K562 (cell line): Measurements from ENCODE around the gene REM2. TPM values are rescaled to one million over a fixed set of nuclear protein-coding genes. Genes with fewer than 3 reads are reported as not detected.

Experiments used
- CREB1 ChIP-seq, 2 experiments: sonication (generic) in 1 of 2; formaldehyde crosslinking in 1 of 2; IDR thresholded peaks; 2 replicates each; pipeline versions ENCODE4 v1.6.1 to v1.8.0; 2012 to 2022; ENCODE audit warnings: inconsistent platforms in 1 of 2, mild to moderate bottlenecking in 1 of 2, missing genetic modification reagents in 1 of 2, moderate library complexity in 1 of 2
- DDX20 ChIP-seq: fragments of 450-650 bp; IDR thresholded peaks from 2 replicates; pipeline ENCODE4 v1.6.1; 2016; ENCODE audit warnings: missing genetic modification characterization, low read depth, mild to moderate bottlenecking, missing compliant biosample characterization, moderate library complexity
- ETV5 ChIP-seq: sonication (generic); formaldehyde crosslinking; IDR thresholded peaks from 2 replicates; pipeline ENCODE4 v1.4.0; 2020; ENCODE audit warnings: low read depth, mild to moderate bottlenecking, missing genetic modification reagents
- GTF2A2 ChIP-seq: IDR thresholded peaks from 2 replicates; pipeline ENCODE4 v1.6.1; 2016; ENCODE audit warnings: mild to moderate bottlenecking, missing genetic modification characterization, missing compliant biosample characterization
- PRMT5 ChIP-seq: sonication (generic); formaldehyde crosslinking; IDR thresholded peaks from 2 replicates; pipeline ENCODE4 v1.5.0; 2020; ENCODE audit warnings: missing genetic modification reagents
- PRPF4 ChIP-seq: fragments of 200-400 bp; formaldehyde crosslinking; IDR thresholded peaks from one replicate; pipeline ENCODE4 v1.6.1; 2017; ENCODE audit warnings: low read length, low read depth, mild to moderate bottlenecking; ENCODE audit not compliant: insufficient read depth, poor library complexity, severe bottlenecking
- SUPT5H ChIP-seq: fragments of 450-650 bp; IDR thresholded peaks from 2 replicates; pipeline ENCODE4 v1.6.1; 2016
- TAF1 ChIP-seq: IDR thresholded peaks from 2 replicates; pipeline ENCODE4 v1.6.1; 2011; ENCODE audit warnings: mild to moderate bottlenecking, low read length, moderate library complexity; ENCODE audit not compliant: insufficient read depth, control insufficient read depth, severe bottlenecking; ENCODE audit errors: extremely low read depth
- TARDBP ChIP-seq: fragments of 450-650 bp; IDR thresholded peaks from 2 replicates; pipeline ENCODE4 v1.6.1; 2016
- ZNF263 ChIP-seq: sonication (generic); formaldehyde crosslinking; IDR thresholded peaks from 2 replicates; pipeline ENCODE4 v1.8.0; 2022; ENCODE audit warnings: mild to moderate bottlenecking, missing genetic modification reagents, borderline replicate concordance
- ZNF668 ChIP-seq: fragments of 250-450 bp; sonication (Bioruptor Pico); IDR thresholded peaks from 2 replicates; pipeline ENCODE4 v1.8.0; 2022; ENCODE audit warnings: mild to moderate bottlenecking, inconsistent platforms
- polyA plus RNA-seq, 8 experiments: library from polyadenylated mRNA; depleted of rRNA in 4 of 8; stranded (reverse) in 5 of 8; unstranded in 3 of 8; fragments of >200 nt; fragmentation: Nextera tagmentation in 2 of 8; fragmentation: Illumina TruSeq in 1 of 8; extraction: Ambion mirVana in 2 of 8; extraction: Trizol in 1 of 8; gene quantifications; 2 replicates each; pipeline versions ENCODE4 v1.2.1 to v1.2.3, GENCODE V29; 2011 to 2014; ENCODE audit warnings: inconsistent platforms in 1 of 8, missing spikeins in 1 of 8
- total RNA-seq, 7 experiments: library from RNA; depleted of rRNA in 6 of 7; stranded (reverse); fragments of >200 nt in 6 of 7; fragmentation: Illumina TruSeq in 2 of 7; extraction: Trizol in 2 of 7; gene quantifications; 2 replicates each; pipeline versions ENCODE4 v1.2.1 to v1.2.3, GENCODE V29; 2011 to 2021; ENCODE audit warnings: low replicate concordance in 1 of 7
- TF ChIP-seq, protein P1 (sequence below): fragments of 450-650 bp; formaldehyde crosslinking; IDR thresholded peaks from 2 replicates; pipeline ENCODE4 v1.4.0; 2020; ENCODE audit warnings: mild to moderate bottlenecking, moderate library complexity
- TF ChIP-seq, protein P2 (sequence below): fragments of 250-450 bp; sonication (Bioruptor Pico); IDR thresholded peaks from 2 replicates; pipeline ENCODE4 v1.4.0; 2020; ENCODE audit warnings: mild to moderate bottlenecking, moderate library complexity, borderline replicate concordance
- TF ChIP-seq, protein P3 (sequence below): sonication (generic); formaldehyde crosslinking; IDR thresholded peaks from 2 replicates; pipeline ENCODE4 v1.8.0; 2022; ENCODE audit warnings: missing genetic modification reagents, mild to moderate bottlenecking, moderate library complexity, borderline replicate concordance
- TF ChIP-seq, protein P4 (sequence below), 2 experiments: fragments of 450-650 bp in 1 of 2; sonication (generic) in 1 of 2; formaldehyde crosslinking in 1 of 2; IDR thresholded peaks in 1 of 2; conservative IDR thresholded peaks in 1 of 2; 2 replicates each; pipeline versions ENCODE4 v1.6.1 to v1.8.1; 2016 to 2023; ENCODE audit warnings: mild to moderate bottlenecking in 2 of 2, moderate library complexity in 2 of 2, inconsistent platforms in 1 of 2, missing genetic modification reagents in 1 of 2
- TF ChIP-seq, protein P5 (sequence below): sonication (generic); formaldehyde crosslinking; IDR thresholded peaks from 2 replicates; pipeline ENCODE4 v1.9.0; 2022; ENCODE audit warnings: mild to moderate bottlenecking, missing genetic modification reagents
- TF ChIP-seq, protein P6 (sequence below): fragments of 250-450 bp; sonication (Bioruptor Pico); IDR thresholded peaks from 2 replicates; pipeline ENCODE4 v1.8.0; 2022; ENCODE audit warnings: inconsistent platforms, mild to moderate bottlenecking, moderate library complexity, borderline replicate concordance

Gene REM2
- total and polyA plus RNA-seq, 9 of the 15 experiments (the other 6 are each of a cell fraction or from before 2014, with no cell fraction given), result 0.18 to 1.0 (median 0.38) TPM

DNA sequence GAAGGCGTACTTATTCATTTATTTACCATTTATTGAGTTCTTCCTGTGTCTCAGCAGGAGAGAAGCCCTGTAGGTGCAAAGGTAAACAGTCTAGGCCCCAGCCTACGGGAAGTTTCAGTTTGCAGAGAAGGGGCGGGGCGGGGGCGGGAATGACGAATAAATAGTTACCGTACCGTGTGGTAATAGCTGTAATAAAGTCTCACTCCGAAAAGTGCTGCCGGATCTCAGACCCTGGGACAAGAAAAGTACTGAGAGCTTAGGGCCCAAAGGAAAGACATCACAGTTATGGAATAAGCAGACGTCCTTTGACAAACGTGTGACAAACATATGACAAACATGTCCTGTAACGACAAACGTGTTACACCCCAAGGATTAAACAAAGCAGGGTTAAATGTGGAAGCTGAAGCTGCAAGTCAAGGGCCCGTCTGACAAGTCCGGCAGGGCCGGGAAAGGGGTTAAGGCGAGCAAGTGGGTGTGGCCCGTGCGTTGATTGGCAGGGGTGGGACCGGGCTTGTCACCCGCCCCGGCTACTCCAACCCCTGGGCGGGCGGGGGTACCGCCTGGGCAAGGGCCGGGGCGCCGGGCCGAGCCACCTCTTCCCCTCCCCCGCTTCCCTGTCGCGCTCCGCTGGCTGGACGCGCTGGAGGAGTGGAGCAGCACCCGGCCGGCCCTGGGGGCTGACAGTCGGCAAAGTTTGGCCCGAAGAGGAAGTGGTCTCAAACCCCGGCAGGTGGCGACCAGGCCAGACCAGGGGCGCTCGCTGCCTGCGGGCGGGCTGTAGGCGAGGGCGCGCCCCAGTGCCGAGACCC, 11.6 kb upstream of the REM2 start, which contains the start of gene LRP10 (continued):
- TF ChIP-seq PRPF4 (peak; percentile 31), CREB1 (IDR thresholded peaks at IDR 0.05) (0 out of 2 replicates have a peak, but pooled peaks have one; percentile 21), CREB1 (CRISPR knock-in tag; IDR thresholded peaks at IDR 0.05) (peak; percentile 48; the same call in 1 of the 2 replicates), DDX20 (tag) (no peak), TARDBP (0 out of 2 replicates have a peak, but pooled peaks have one; percentile 45), GTF2A2 (no peak), ZNF668 (CRISPR knock-in tag) (no peak), SUPT5H (peak; percentile 87), ZNF263 (no peak; the same call in 1 of the 2 replicates), ETV5 (CRISPR knock-in tag) (peak; percentile 13), PRMT5 (CRISPR knock-in tag) (no peak), TAF1 (peak; percentile 80)
- TF ChIP-seq, protein P1, sequence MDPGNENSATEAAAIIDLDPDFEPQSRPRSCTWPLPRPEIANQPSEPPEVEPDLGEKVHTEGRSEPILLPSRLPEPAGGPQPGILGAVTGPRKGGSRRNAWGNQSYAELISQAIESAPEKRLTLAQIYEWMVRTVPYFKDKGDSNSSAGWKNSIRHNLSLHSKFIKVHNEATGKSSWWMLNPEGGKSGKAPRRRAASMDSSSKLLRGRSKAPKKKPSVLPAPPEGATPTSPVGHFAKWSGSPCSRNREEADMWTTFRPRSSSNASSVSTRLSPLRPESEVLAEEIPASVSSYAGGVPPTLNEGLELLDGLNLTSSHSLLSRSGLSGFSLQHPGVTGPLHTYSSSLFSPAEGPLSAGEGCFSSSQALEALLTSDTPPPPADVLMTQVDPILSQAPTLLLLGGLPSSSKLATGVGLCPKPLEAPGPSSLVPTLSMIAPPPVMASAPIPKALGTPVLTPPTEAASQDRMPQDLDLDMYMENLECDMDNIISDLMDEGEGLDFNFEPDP (CRISPR knock-in tag), result 0 out of 2 replicates have a peak, but pooled peaks have one; percentile 27
- TF ChIP-seq, protein P2, sequence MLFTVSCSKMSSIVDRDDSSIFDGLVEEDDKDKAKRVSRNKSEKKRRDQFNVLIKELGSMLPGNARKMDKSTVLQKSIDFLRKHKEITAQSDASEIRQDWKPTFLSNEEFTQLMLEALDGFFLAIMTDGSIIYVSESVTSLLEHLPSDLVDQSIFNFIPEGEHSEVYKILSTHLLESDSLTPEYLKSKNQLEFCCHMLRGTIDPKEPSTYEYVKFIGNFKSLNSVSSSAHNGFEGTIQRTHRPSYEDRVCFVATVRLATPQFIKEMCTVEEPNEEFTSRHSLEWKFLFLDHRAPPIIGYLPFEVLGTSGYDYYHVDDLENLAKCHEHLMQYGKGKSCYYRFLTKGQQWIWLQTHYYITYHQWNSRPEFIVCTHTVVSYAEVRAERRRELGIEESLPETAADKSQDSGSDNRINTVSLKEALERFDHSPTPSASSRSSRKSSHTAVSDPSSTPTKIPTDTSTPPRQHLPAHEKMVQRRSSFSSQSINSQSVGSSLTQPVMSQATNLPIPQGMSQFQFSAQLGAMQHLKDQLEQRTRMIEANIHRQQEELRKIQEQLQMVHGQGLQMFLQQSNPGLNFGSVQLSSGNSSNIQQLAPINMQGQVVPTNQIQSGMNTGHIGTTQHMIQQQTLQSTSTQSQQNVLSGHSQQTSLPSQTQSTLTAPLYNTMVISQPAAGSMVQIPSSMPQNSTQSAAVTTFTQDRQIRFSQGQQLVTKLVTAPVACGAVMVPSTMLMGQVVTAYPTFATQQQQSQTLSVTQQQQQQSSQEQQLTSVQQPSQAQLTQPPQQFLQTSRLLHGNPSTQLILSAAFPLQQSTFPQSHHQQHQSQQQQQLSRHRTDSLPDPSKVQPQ (CRISPR knock-in tag), result no peak
- TF ChIP-seq, protein P3, sequence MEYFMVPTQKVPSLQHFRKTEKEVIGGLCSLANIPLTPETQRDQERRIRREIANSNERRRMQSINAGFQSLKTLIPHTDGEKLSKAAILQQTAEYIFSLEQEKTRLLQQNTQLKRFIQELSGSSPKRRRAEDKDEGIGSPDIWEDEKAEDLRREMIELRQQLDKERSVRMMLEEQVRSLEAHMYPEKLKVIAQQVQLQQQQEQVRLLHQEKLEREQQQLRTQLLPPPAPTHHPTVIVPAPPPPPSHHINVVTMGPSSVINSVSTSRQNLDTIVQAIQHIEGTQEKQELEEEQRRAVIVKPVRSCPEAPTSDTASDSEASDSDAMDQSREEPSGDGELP, result peak; percentile 84
- TF ChIP-seq, protein P4, sequence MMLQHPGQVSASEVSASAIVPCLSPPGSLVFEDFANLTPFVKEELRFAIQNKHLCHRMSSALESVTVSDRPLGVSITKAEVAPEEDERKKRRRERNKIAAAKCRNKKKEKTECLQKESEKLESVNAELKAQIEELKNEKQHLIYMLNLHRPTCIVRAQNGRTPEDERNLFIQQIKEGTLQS (IDR thresholded peaks at IDR 0.05), result peak; percentile 35; the same call in 1 of the 2 replicates
- TF ChIP-seq, protein P4 (CRISPR knock-in tag; conservative IDR thresholded peaks at IDR 0.05), result no peak
- TF ChIP-seq, protein P5, sequence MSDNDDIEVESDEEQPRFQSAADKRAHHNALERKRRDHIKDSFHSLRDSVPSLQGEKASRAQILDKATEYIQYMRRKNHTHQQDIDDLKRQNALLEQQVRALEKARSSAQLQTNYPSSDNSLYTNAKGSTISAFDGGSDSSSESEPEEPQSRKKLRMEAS (CRISPR knock-in tag), result peak; percentile 50; the same call in 1 of the 2 replicates
- TF ChIP-seq, protein P6, sequence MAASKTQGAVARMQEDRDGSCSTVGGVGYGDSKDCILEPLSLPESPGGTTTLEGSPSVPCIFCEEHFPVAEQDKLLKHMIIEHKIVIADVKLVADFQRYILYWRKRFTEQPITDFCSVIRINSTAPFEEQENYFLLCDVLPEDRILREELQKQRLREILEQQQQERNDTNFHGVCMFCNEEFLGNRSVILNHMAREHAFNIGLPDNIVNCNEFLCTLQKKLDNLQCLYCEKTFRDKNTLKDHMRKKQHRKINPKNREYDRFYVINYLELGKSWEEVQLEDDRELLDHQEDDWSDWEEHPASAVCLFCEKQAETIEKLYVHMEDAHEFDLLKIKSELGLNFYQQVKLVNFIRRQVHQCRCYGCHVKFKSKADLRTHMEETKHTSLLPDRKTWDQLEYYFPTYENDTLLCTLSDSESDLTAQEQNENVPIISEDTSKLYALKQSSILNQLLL (CRISPR knock-in tag), result no peak
